HG03342 (cell line): ENCODE measurements around the gene KSR2.

ENCODE experiments used
- ATAC-seq: cut with Tn5 transposase; IDR thresholded peaks from one replicate; pipeline ENCODE4 v1.9.1; 2021; ENCODE audit warnings: mild to moderate bottlenecking, moderate library complexity; ENCODE audit not compliant: unreplicated experiment

The KSR2 gene

DNA sequence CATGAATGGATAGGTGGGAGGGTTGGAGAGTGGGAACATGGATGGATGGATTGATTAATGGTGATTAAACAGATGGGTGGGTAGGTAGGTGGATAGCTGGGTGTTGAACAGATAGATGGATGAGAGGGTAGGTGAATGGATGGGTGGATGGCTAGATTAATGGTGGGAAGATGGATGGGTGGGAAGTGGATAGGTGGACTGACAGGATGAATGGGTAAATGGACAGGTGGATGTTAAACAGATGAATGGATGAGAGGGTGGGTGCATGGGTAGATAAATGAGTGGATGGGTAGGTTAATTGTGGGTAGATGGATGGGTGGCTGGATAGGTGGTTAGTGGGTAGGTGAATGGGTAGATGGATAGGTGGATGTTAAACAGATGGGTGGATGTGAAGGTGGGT lies 460.3 kb downstream of the KSR2 start:
- no peak for ATAC-seq

DNA sequence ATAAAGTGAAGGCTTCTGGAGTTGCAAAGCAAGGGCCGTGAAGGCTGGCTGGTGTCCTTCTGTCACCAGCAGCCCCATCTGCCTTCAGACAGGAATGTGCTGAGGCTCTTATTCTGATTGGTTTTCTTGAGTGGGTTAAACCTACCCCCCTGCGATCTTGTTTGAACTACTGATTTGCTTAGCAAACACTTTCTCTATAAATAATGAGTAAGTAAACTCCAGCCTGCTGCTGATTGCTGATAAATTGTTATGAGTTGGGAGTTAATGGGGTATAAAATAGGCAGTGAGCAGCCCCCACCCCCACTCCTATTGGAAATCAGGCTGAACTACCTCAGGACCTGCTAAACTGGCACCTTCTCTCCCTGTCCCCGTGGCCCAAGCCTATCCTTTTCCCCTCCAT lies 461.2 kb downstream of the KSR2 start:
- ATAC-seq: no peak

DNA sequence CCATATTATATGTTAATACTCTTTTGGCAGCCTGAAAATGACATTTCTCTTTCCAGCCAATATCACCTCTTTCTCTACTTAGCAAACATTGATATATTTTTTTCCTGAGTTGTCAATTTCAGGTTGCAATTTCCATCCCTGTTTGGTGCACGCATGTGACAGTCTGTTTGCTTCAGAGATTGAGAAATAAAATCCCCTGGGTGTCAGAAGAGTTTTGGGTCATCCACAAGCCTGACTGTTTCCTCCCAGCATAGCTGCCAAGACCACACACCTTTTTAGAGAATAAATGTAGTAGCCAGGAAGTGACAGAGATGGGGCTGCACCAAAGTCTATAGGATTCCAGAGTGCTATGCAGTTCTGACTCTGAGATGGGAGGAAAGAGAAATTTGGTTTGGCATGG lies 462.5 kb downstream of the KSR2 start:
- no peak for ATAC-seq

- ATAC-seq: no peak
Measured at GRCh38 chr12:117502633-117503032, 466.2 kb downstream of the KSR2 start.

DNA sequence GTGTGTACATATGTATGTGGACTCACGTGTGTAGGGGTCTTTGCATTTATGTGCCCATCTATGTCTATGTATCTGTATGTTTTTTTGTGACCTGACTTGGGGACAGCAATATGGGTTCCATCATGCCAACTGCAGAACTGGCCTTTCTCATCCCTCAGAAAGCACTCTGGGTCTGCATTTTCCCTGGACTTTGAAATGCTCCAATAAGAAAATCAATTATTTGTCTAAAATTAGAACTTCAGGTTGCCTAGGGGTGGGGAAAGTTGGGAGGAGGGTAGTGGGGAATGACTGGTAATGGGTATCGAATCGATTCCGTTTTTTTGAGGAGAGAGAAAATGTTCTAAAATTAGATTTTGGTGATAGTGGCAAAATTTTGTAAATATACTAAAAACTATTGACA lies 466.6 kb downstream of the KSR2 start:
- ATAC-seq: no peak

DNA sequence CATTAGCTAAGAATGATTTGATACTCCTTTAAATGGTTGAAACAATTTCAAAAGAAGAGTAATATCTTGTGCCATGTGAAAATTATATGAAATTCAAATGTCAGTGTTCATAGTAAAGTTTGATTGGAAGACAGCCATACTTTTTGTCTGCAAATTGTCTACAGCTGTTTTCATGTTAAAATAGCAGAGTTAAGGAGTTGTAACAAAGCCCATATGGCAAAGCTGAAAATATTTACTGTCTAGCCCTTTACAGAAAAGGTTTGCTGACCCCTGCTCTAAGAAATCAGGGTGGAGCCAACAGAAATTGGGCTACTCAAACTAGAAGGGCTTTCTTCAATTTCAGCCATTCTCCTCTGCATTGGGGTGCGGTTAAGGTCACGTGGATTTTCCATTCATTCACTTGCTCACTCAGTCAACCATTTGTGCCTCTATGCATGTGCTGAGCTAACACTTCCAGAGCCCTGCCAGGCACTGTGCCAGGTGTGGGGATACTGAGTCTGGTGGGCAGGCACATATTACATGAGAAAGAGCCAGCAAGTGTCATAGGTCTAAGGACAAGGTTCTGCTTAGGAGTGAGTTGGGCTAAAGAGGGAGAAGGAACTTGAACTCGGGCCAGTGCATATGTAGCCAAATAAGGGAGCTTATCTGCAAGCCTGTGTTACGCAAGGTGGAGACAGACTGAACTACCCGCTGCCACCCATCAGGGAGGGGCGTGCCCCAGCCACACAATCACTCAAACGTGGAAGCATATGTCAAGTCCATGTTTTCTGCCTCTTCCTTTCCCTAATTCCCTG lies 467.5 kb downstream of the KSR2 start:
- no peak for ATAC-seq

DNA sequence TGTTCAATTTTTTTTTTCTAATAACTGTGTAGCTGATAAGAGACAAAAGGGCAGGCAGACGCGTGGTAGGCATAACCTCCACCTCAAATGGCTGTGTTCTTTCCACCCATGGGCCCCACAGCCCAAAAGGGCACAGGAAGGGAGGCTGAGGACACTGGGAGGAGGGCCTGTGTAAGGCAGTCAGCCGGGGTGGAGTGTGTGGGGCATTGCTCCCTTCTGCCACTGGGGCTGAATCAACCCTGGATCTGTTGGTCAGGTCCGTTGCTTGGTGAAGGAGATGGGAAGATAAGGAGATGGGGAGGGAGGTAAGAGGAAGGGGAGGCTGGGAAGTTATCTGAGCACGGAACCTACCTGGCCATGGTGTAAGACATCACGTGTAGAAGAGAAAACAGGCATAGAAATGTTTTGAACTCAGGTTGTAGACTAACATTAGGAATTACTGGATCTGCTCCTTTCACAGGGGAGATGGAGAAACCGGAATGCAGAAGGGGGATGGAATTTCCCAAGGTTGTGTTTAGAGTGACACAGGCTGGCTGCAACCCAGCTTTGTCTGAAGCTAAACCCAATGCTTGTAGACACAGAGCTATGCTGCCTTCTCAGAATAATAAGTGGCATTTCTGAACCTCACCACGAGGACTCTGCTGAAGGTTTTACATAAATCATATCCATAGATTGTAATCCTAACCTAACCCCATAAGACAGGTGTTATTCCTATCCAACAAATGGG lies 468.9 kb downstream of the KSR2 start:
- ATAC-seq: no peak

DNA sequence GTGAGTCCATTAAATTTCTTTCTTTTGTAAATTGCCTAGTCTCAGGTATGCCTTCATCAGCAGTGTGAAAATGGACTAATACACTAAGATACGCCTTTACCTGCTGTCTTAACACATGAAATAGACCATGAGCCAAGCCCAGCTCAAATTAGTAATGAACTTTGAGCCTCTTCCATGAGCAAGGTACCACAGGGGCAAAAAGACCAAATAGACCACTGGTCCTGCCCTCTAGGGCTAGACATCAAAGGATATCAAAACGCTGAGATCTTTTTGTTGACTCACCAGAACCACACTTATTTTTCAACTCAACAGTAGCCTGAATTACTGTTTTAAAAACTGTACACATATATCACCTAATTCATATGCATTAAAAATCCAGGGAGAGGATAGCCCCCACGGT lies 469.9 kb downstream of the KSR2 start:
- no peak for ATAC-seq

DNA sequence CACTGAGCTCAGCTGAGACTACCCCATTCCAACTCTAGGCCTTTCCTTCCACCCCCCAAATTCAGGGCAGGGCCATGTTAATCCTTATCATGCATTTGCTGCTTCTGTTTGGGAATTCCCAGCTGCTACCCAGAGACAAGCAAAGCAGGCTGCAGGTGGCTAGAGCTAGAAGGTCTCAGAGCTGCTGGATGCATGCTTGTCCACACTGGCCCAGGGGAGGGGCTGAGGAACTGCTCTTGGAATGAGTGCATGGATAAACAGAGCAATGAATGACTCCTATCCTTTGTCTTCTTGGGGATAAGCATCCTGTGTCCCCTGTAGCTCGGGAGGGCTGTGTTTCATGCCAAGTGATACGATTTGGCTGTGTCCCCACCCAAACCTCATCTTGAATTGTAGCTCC lies 470.5 kb downstream of the KSR2 start:
- no peak for ATAC-seq

- no peak for ATAC-seq
Measured at GRCh38 chr12:117497407-117497806, 471.4 kb downstream of the KSR2 start.

GRCh38 chr12:117494833-117495655 lies 473.7 kb downstream of the KSR2 start:
- ATAC-seq: no peak

GRCh38 chr12:117491711-117492110 lies 477.1 kb downstream of the KSR2 start:
- no peak for ATAC-seq

- ATAC-seq: no peak
Measured at GRCh38 chr12:117490130-117490529, 478.7 kb downstream of the KSR2 start.

DNA sequence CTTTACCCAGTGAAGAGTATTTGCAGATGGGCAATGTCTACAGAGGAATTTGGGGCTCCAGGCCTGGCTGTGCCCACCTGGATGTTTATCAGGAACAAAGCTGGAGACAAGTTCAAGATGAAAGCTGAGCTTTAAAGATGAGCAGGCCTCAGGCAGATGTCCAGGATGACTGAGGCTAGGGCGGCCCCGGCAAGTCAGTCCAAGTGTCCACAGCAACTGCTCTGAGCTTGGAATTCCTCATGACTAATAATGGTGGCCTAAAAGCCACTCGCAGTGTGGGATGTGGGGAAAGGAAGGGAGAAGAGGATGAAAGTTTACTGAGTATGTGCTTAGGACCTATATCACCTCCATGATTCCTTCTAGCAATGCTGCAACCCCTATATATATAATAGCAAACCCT lies 479.1 kb downstream of the KSR2 start:
- no peak for ATAC-seq

- ATAC-seq: no peak
Measured at GRCh38 chr12:117486840-117487659, 481.7 kb downstream of the KSR2 start.

GRCh38 chr12:117485984-117486839 lies 482.6 kb downstream of the KSR2 start:
- ATAC-seq: no peak

DNA sequence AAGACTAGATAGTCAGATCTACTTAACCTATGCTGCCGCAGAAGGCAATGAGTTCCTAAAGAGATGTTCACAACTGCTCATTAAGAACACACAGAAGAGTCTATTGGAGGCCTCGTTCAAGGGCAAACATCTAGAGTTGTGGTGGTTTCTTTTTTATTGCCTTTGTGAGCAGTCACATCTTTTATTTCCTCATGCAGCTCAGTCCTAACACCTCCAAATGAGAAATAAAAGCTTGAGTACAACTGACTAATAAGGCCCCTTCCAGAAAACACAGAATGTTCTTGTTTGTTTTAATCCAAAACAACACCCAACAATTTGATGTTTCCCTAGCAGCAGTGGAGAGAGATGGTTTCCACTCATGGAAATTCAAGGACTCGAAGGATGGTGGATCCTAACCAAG lies 483.9 kb downstream of the KSR2 start:
- no peak for ATAC-seq

DNA sequence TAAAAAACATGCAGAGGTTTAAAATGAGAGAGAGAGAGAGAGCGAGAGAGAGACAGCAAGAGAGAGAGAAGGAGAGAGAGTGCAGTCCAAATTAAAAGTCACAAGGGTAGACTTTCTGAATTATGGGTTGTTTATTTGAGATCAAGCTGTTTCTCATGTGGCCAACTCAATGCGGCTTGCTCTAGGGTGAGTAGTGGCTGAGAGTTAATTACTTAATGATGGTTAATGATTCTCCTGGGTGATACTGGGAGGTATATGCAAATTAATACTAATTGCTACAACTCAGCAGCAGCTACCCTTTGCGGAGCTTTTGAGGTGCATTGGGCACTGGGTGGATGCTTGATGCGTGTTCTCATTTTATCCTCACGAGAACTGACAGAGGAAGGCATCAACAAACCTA lies 485.3 kb downstream of the KSR2 start:
- no peak for ATAC-seq

DNA sequence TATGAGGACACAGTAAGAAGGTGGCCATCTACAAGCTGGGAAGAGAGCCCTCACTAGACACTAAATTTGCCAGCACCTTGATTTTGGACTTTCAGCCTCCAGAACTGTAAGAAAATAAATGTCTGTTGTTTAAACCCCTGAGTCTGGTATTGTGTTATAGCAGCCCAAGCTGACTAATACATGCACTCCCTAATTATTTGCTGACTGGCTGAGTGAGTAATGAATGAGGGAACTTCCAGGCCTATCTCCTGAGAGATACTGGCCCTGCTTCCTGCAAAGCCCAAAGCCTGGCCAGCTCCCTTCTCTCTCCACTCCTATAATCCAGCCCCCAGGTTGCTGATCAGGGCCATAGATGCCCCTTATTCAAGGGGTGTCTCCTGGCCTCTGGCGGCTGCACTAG lies 487.3 kb downstream of the KSR2 start:
- no peak for ATAC-seq

- ATAC-seq: no peak
Measured at GRCh38 chr12:117476341-117476740, 492.4 kb downstream of the KSR2 start.
